Erythroblast (primary cell): ENCODE data around the gene TRMT6.

ENCODE experiments used
- DNase-seq, 2 experiments: peaks; one replicate each; lab custom pipeline; 2025; lab: John Stamatoyannopoulos, UW
- GATA1 ChIP-seq: IDR thresholded peaks from 2 replicates; pipeline ENCODE4 v1.6.1; 2011; ENCODE audit warnings: low read depth, mild to moderate bottlenecking, control low read depth, low read length, moderate library complexity
- POLR2A ChIP-seq: IDR thresholded peaks from 2 replicates; pipeline ENCODE4 v1.6.1; 2011; ENCODE audit warnings: mild to moderate bottlenecking, low read length

The TRMT6 gene

GRCh38 chr20:5950271-5951031 is at the start of gene TRMT6, which contains the start of gene MCM8:
Gene TRMT6, minus strand, starts transcription at chr20:5950533. Its CDS starts 128 bp downstream, at chr20:5950405.
Gene MCM8, plus strand, starts transcription at chr20:5950652. Its CDS starts 1,364 bp downstream, at chr20:5952016.
- TF ChIP-seq GATA1 = no peak
- TF ChIP-seq POLR2A = peak; percentile 73
- peak; percentile 96 for DNase-seq

- TF ChIP-seq POLR2A (no peak), GATA1 (no peak)
- DNase-seq = no peak
These were observed 49.5 kb upstream of the TRMT6 start for GRCh38 chr20:5999783-6000182.

- no peak for DNase-seq
- no peak for TF ChIP-seq GATA1
- TF ChIP-seq POLR2A = no peak
These were observed 46.4 kb upstream of the TRMT6 start for GRCh38 chr20:5996765-5997164.

- DNase-seq = no peak
These were observed 41.5 kb upstream of the TRMT6 start for GRCh38 chr20:5991623-5992441.

GRCh38 chr20:5990946-5991345 is 40.6 kb upstream of the TRMT6 start:
- DNase-seq = no peak
- TF ChIP-seq POLR2A (no peak), GATA1 (no peak)

More at GRCh38 chr20:5991623-5992441, 41.5 kb upstream of the TRMT6 start:
- TF ChIP-seq POLR2A (no peak), GATA1 (no peak)

- no peak for DNase-seq
- TF ChIP-seq POLR2A (no peak), GATA1 (no peak)
These were observed 39.2 kb upstream of the TRMT6 start for GRCh38 chr20:5989539-5989938.

- DNase-seq = no peak
- TF ChIP-seq POLR2A (no peak), GATA1 (no peak)
These were observed 37.0 kb upstream of the TRMT6 start for GRCh38 chr20:5987383-5987782.

GRCh38 chr20:5980720-5981538 is 30.6 kb upstream of the TRMT6 start:
- DNase-seq = no peak
- TF ChIP-seq POLR2A (no peak), GATA1 (no peak)

GRCh38 chr20:5979801-5980200 is 29.5 kb upstream of the TRMT6 start:
- TF ChIP-seq POLR2A = no peak
- no peak for TF ChIP-seq GATA1
- DNase-seq = no peak

GRCh38 chr20:5977975-5978374 is 27.6 kb upstream of the TRMT6 start:
- TF ChIP-seq POLR2A = no peak
- no peak for TF ChIP-seq GATA1
- DNase-seq = no peak

- no peak for TF ChIP-seq GATA1
- no peak for TF ChIP-seq POLR2A
- no peak for DNase-seq
These were observed 26.9 kb upstream of the TRMT6 start for GRCh38 chr20:5977223-5977622.

- no peak for DNase-seq
- TF ChIP-seq POLR2A (no peak), GATA1 (no peak)
These were observed 25.4 kb upstream of the TRMT6 start for GRCh38 chr20:5975778-5976177.

GRCh38 chr20:5974531-5974930 is 24.2 kb upstream of the TRMT6 start:
- TF ChIP-seq POLR2A = no peak
- DNase-seq = no peak
